Kidney (tissue), 14 donors: ENCODE measurements around the gene TEN1. TPM values are rescaled to one million over a fixed set of nuclear protein-coding genes. Genes with fewer than 3 reads are reported as not detected.
A peak's percentile ranks its signal among the peaks of the same experiment; 100 is the strongest.

Experiments used
- DNase-seq, 5 donors: peaks; one replicate each; pipeline ENCODE4 v3.0.0-alpha.2; 2013 to 2020
- FAIRE-seq: peaks from 2 replicates; lab custom pipeline; 2012; peaks lifted over from hg19 to GRCh38; lab: Jason Lieb, UNC
- H3K27ac ChIP-seq, 2 donors: one replicate each; pipeline ENCODE4 v1.7.0; 2013; ENCODE audit warnings: low read depth in 2 of 2, low read length in 2 of 2, inconsistent platforms in 1 of 2
- H3K27me3 ChIP-seq: one replicate; pipeline ENCODE4 v1.7.1; 2013; ENCODE audit warnings: low read length, inconsistent platforms; ENCODE audit not compliant: control insufficient read depth, insufficient read depth
- H3K36me3 ChIP-seq, 3 donors: one replicate each; pipeline versions ENCODE4 v1.7.0 to v1.7.1; 2013; ENCODE audit warnings: low read length in 3 of 3, control low read depth in 1 of 3, inconsistent platforms in 1 of 3; ENCODE audit not compliant: insufficient read depth in 3 of 3, control insufficient read depth in 2 of 3
- H3K4me1 ChIP-seq, 3 donors: one replicate each; pipeline versions ENCODE4 v1.7.0 to v1.7.1; 2013; ENCODE audit warnings: low read length in 3 of 3, inconsistent platforms in 1 of 3, low read depth in 1 of 3; ENCODE audit not compliant: control insufficient read depth in 2 of 3, insufficient read depth in 2 of 3
- H3K4me3 ChIP-seq, 3 donors: one replicate each; pipeline versions ENCODE4 v1.7.0 to v1.8.1; 2013; ENCODE audit warnings: low read length in 3 of 3, control low read depth in 1 of 3, inconsistent platforms in 1 of 3
- H3K9ac ChIP-seq, 3 donors: one replicate each; pipeline versions ENCODE4 v1.7.0 to v1.7.1; 2013; ENCODE audit warnings: low read length in 3 of 3, control low read depth in 1 of 3, inconsistent platforms in 1 of 3
- H3K9me3 ChIP-seq, 3 donors: one replicate each; pipeline versions ENCODE4 v1.7.0 to v1.7.1; 2013; ENCODE audit warnings: low read length in 3 of 3, control low read depth in 1 of 3, inconsistent platforms in 1 of 3; ENCODE audit not compliant: control insufficient read depth in 2 of 3, insufficient read depth in 1 of 3
- CTCF ChIP-seq: IDR thresholded peaks from 3 replicates; pipeline ENCODE4 v1.5.1; 2012; ENCODE audit warnings: mild to moderate bottlenecking, moderate library complexity, borderline replicate concordance; ENCODE audit not compliant: insufficient read depth; ENCODE audit errors: extremely low read depth
- intact Hi-C: fragments of 100-400 bp; cut with DNase I; formaldehyde crosslinking; loops from one replicate; pipeline ENCODE4 v1.11.1; 2022
- polyA plus RNA-seq: library from polyadenylated mRNA; stranded (reverse); fragments of 350-450 nt; fragmentation: Illumina TruSeq; extraction: RNeasy Lipid Tissue Mini Kit (QIAGEN cat#74804); gene quantifications from one replicate; pipeline ENCODE4 v1.2.3, GENCODE V29; 2014; ENCODE audit warnings: low read depth, low replicate concordance; ENCODE audit not compliant: insufficient read depth
- total RNA-seq: library from RNA; stranded (reverse); fragmentation: NEBNext Ultra II Directional; extraction: Animal tissue kit (Norgen Biotek cat#: 25700); gene quantifications from one replicate; pipeline ENCODE4 v1.2.1, GENCODE V29; 2021
- donor health status: control.
- donor health status: control.
- donor health status: control.
- donor health status: control.
- donor health status: control.
- donor health status: DM: yes; HTN: yes; CAD: no.
- donor health status: Normal renal cell carcinoma (clear cell type).

The TEN1 gene
- total and polyA plus RNA-seq, 2 donors from 2014 or later, result 21.3 to 40.8 TPM

DNA sequence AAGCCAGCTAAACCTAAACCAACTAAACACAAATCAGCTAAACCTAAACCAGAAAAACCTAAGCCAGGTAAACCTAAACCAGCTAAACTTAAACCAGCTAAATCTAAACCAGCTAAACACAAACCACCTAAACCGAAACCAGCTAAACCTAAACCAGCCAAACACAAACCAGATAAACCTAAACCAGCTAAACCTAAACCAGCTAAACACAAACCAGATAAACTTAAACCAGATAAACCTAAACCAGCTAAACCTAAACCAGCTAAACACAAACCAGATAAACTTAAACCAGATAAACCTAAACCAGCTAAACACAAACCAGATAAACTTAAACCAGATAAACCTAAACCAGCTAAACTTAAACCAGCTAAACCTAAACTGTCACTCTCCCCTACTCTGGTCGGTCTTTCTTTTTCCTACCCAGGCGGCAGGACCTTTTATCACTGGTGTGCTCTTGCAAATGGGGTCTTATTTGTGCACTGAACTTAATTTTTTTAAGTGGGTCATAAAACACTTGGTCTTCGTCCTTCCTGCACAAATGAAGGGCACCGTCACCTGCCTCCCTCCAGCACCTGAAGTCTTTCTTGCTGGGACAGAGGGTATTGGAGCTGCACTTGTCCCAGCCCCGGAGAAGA, 40.9 kb downstream of the TEN1 start:
- H3K27ac ChIP-seq, result peak overlapping the region in 1 of 2 donors; percentile 13
- H3K27me3 ChIP-seq, result no peaks in the 10 kb centered on the region
- intact Hi-C loops, result loop anchor here (10.0 kb wide), 1 partner anchor 265 kb away; no protein-coding TSS in a partner anchor
- no peaks in the 10 kb centered on the region for H3K9me3 ChIP-seq
- no peak for TF ChIP-seq CTCF
- H3K9ac ChIP-seq, result peak overlapping the region in 1 of 3 donors; percentile 3
- H3K4me1 ChIP-seq, result no peaks in the 10 kb centered on the region
- H3K36me3 ChIP-seq, result no peaks in the 10 kb centered on the region
- DNase-seq (no peak), FAIRE-seq (no peak)
- no peak overlapping the region for H3K4me3 ChIP-seq

DNA sequence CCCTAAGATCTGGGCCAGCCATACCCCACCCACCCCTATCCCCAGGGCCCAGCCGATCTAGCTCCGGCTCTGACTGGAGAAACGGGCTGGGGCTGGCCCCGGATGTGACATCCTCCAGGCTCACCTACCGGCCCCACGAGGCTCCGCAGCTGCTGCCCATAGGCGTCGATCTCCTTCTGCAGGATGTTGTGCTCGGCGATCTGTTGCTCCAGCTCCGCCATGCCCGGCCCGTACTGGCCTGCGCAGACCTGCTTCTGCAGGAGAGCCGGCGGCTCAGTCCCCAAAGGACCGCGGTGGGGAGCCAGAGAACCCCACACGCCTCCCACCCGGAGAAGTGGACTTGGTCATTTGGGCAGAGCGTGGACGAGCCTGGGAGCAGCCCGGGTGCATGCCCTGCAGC, 43.2 kb downstream of the TEN1 start:
- Histone ChIP-seq H3K27me3 (no peaks in the 10 kb centered on the region), H3K9me3 (no peaks in the 10 kb centered on the region), H3K36me3 (no peaks in the 10 kb centered on the region), H3K9ac (no peak overlapping the region), H3K4me3 (no peak overlapping the region), H3K27ac (no peak overlapping the region), H3K4me1 (peaks cover 0 to under 1% (median 0%) of the 10 kb centered on the region in 3 donors)
- TF ChIP-seq CTCF, result no peak
- FAIRE-seq, result no peak
- DNase-seq, result no peak
- intact Hi-C loops, result no loop called here

GRCh38 chr17:76022973-76023899, 44.2 kb downstream of the TEN1 start:
- DNase-seq (no peak), FAIRE-seq (no peak)
- H3K36me3 ChIP-seq, result no peaks in the 10 kb centered on the region
- H3K4me1 ChIP-seq, result peaks cover 0 to 3% (median 0%) of the 10 kb centered on the region in 3 donors
- H3K9me3 ChIP-seq, result no peaks in the 10 kb centered on the region
- no peak overlapping the region for H3K27ac ChIP-seq
- H3K4me3 ChIP-seq, result no peak overlapping the region
- no peaks in the 10 kb centered on the region for H3K27me3 ChIP-seq
- intact Hi-C loops, result no loop called here
- H3K9ac ChIP-seq, result no peak overlapping the region
- TF ChIP-seq CTCF, result no peak
